ENCODE results near the gene RAP1GAP. TPM values are rescaled to one million over a fixed set of nuclear protein-coding genes. Genes with fewer than 3 reads are reported as not detected.

RAP1GAP gene
- total and polyA plus RNA-seq, 9 of the 15 experiments (the other 6 are each of a cell fraction or from before 2014, with no cell fraction given) = 0.29 to 30.2 (median 19.2) TPM

DNA sequence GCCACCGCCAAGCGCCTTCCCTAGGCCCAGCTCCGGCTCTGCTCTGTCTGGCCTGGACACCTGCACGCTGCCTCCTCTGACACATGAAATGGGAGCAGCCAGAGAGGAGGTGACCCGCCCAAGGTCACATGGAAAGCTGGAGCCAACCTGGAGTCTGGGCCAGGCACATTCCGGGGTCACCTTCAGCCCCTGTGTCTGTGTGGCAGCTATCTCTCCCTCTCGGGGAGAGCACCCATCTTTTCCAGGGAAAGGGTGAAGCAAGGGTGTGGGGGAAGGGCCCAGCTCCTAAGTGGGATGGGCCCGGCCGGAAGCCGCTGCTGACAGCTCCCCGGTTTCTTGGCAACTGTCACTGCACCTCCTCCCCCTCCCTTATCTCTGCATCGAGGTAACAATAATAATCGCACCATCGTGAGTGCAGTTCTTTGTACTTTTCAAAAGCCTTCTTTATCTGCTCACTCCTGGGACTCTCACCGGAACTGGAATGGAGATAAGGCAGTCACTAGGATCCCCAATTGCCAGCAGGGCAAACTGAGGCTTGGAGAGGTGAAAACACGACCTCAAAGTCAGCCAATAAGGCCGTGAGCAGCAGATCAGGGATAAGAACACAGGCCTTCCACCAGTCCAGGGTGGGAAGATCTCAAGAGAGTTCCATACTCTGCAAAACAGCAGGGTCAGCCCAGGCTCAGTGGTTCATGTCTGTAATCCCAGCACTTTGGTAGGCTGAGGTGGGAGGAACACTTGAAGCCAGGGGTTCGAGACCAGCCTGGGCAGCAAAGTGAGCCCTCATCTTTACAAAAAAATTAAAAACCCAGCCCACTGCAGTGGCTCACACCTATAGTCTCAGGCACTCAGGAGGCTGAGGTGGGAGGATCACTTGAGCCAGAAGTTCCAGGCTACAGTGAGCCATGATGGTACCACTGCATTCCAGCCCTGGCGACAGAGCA is 36.9 kb downstream of the RAP1GAP start:
- ChIA-PET CTCF (ENCODE audit: low intra/inter-chr PET ratio) (no interaction called here), POLR2A (interaction anchor here (0.6 to 4.6 kb wide), 10 partner anchors 8 to 682 kb away, joined by 3 to 23 read pairs (median 4); no protein-coding TSS in a partner anchor)
- intact Hi-C loops (cut with micrococcal nuclease) = no loop called here
- Histone ChIP-seq H3K27me3 (ENCODE audit: control insufficient read depth in 2 of 2, insufficient read depth in 2 of 2, low read length in 2 of 2) (no peaks in the 10 kb centered on the region), H3K4me2 (ENCODE audit: insufficient read depth, low read length) (peak overlapping the region; percentile 74), H3K4me3 (no peak overlapping the region), H3K9ac (ENCODE audit: insufficient read depth in 1 of 2, low read depth in 2 of 2, low read length in 2 of 2) (peak overlapping the region; percentile 56 to 89), H3K4me1 (replicated peaks in 1 of 2; ENCODE audit: control insufficient read depth in 2 of 2, insufficient read depth in 2 of 2, low read length in 2 of 2) (peaks cover 62 to 64% of the 10 kb centered on the region in 2 experiments), H3K9me3 (replicated peaks; ENCODE audit: control insufficient read depth, insufficient read depth, low read depth, low read length) (no peaks in the 10 kb centered on the region), H3K36me3 (ENCODE audit: control insufficient read depth, insufficient read depth, low read length) (peaks cover 7% of the 10 kb centered on the region; the same call in 1 of the 3 replicates), H4K20me1 (replicated peaks; ENCODE audit: control insufficient read depth, insufficient read depth, low read length) (no peaks in the 10 kb centered on the region), H3K79me2 (ENCODE audit: control insufficient read depth, insufficient read depth, low read length) (peaks cover 17% of the 10 kb centered on the region; the same call in 2 of the 3 replicates), H2AFZ (ENCODE audit: low read depth, low read length) (peak overlapping the region; percentile 73), H3K9me1 (ENCODE audit: control insufficient read depth, insufficient read depth, low read length) (no peaks in the 10 kb centered on the region), H3K27ac (ENCODE audit: extremely low read depth, low read depth, low read length) (peak overlapping the region; percentile 83)
- WGBS (ENCODE audit: insufficient coverage, low coverage, missing lambda C conversion rate) = 8% methylated on average over 19 of the region's 19 CpGs
- DNase-seq (ENCODE audit: extremely low read depth in 1 of 4, low spot score in 3 of 4) (peak; percentile 92 to 95 (median 93)), ATAC-seq (peak; percentile 80), FAIRE-seq (peak; percentile 90)
- in situ Hi-C loops (cut with MboI) = no loop called here
- BruUV-seq (replicated peaks) = TSS peak; percentile 56
- TF ChIP-seq ZNF347 (CRISPR knock-in tag; IDR thresholded peaks at IDR 0.05; ENCODE audit: low read depth) (no peak), ZNF695 (CRISPR knock-in tag; IDR thresholded peaks at IDR 0.05) (0 out of 2 replicates have a peak, but pooled peaks have one; percentile 67), ZNF354B (CRISPR knock-in tag; IDR thresholded peaks at IDR 0.05) (no peak), HNRNPUL1 (IDR thresholded peaks at IDR 0.05; ENCODE audit: low read length) (no peak), NFIX (CRISPR knock-in tag; IDR thresholded peaks at IDR 0.05; ENCODE audit: low read depth) (no peak), SNRNP70 (optimal IDR thresholded peaks at IDR 0.05; ENCODE audit: low read depth, low read length) (no peak), PTBP1 (IDR thresholded peaks at IDR 0.05; ENCODE audit: low read depth, low read length) (peak; percentile 96), HMG20B (CRISPR knock-in tag; IDR thresholded peaks at IDR 0.05) (no peak), JUNB (CRISPR knock-in tag; conservative IDR thresholded peaks at IDR 0.05) (0 out of 2 replicates have a peak, but pooled peaks have one; percentile 38), KAT7 (CRISPR knock-in tag; IDR thresholded peaks at IDR 0.05; ENCODE audit: borderline replicate concordance) (peak; percentile 7; the same call in 1 of the 2 replicates)
- TF ChIP-seq, protein P1, sequence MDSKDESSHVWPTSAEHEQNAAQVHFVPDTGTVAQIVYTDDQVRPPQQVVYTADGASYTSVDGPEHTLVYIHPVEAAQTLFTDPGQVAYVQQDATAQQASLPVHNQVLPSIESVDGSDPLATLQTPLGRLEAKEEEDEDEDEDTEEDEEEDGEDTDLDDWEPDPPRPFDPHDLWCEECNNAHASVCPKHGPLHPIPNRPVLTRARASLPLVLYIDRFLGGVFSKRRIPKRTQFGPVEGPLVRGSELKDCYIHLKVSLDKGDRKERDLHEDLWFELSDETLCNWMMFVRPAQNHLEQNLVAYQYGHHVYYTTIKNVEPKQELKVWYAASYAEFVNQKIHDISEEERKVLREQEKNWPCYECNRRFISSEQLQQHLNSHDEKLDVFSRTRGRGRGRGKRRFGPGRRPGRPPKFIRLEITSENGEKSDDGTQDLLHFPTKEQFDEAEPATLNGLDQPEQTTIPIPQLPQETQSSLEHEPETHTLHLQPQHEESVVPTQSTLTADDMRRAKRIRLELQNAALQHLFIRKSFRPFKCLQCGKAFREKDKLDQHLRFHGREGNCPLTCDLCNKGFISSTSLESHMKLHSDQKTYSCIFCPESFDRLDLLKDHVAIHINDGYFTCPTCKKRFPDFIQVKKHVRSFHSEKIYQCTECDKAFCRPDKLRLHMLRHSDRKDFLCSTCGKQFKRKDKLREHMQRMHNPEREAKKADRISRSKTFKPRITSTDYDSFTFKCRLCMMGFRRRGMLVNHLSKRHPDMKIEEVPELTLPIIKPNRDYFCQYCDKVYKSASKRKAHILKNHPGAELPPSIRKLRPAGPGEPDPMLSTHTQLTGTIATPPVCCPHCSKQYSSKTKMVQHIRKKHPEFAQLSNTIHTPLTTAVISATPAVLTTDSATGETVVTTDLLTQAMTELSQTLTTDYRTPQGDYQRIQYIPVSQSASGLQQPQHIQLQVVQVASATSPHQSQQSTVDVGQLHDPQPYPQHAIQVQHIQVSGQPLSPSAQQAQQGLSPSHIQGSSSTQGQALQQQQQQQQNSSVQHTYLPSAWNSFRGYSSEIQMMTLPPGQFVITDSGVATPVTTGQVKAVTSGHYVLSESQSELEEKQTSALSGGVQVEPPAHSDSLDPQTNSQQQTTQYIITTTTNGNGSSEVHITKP (IDR thresholded peaks at IDR 0.05; ENCODE audit: partially characterized antibody) = peak; percentile 71
- TF ChIP-seq, protein P2, sequence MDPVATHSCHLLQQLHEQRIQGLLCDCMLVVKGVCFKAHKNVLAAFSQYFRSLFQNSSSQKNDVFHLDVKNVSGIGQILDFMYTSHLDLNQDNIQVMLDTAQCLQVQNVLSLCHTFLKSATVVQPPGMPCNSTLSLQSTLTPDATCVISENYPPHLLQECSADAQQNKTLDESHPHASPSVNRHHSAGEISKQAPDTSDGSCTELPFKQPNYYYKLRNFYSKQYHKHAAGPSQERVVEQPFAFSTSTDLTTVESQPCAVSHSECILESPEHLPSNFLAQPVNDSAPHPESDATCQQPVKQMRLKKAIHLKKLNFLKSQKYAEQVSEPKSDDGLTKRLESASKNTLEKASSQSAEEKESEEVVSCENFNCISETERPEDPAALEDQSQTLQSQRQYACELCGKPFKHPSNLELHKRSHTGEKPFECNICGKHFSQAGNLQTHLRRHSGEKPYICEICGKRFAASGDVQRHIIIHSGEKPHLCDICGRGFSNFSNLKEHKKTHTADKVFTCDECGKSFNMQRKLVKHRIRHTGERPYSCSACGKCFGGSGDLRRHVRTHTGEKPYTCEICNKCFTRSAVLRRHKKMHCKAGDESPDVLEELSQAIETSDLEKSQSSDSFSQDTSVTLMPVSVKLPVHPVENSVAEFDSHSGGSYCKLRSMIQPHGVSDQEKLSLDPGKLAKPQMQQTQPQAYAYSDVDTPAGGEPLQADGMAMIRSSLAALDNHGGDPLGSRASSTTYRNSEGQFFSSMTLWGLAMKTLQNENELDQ (CRISPR knock-in tag; IDR thresholded peaks at IDR 0.05; ENCODE audit: borderline replicate concordance) = no peak
- TF ChIP-seq, protein P3, sequence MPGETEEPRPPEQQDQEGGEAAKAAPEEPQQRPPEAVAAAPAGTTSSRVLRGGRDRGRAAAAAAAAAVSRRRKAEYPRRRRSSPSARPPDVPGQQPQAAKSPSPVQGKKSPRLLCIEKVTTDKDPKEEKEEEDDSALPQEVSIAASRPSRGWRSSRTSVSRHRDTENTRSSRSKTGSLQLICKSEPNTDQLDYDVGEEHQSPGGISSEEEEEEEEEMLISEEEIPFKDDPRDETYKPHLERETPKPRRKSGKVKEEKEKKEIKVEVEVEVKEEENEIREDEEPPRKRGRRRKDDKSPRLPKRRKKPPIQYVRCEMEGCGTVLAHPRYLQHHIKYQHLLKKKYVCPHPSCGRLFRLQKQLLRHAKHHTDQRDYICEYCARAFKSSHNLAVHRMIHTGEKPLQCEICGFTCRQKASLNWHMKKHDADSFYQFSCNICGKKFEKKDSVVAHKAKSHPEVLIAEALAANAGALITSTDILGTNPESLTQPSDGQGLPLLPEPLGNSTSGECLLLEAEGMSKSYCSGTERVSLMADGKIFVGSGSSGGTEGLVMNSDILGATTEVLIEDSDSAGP (CRISPR knock-in tag; IDR thresholded peaks at IDR 0.05) = 0 out of 2 replicates have a peak, but pooled peaks have one; percentile 6

Data from K562 (cell line).